HS-5 (cell line): ENCODE measurements around the gene PRRC1.

Source experiments
- DNase-seq: peaks from one replicate; pipeline ENCODE4 v3.0.0-alpha.2; 2012; ENCODE audit warnings: low read depth

The PRRC1 gene

DNA sequence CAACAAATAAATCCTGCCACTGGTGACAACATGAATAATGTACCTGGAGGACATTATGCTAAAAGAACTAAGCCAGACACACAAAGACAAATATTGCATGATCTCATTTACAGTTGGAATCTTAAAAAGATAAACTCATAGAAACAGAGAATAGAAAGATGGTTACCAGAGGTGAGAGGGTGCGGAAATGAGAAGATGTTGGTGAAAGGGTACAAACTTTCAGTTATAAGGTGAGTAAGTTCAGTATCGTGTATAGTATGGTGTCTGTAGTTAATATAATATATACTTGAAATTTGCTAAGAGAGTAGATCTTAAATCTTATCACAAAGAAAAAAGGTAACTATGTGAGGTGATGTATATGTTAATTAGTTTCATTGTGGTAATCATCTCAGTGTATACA, 63.3 kb downstream of the PRRC1 start:
- DNase-seq = no peak

DNA sequence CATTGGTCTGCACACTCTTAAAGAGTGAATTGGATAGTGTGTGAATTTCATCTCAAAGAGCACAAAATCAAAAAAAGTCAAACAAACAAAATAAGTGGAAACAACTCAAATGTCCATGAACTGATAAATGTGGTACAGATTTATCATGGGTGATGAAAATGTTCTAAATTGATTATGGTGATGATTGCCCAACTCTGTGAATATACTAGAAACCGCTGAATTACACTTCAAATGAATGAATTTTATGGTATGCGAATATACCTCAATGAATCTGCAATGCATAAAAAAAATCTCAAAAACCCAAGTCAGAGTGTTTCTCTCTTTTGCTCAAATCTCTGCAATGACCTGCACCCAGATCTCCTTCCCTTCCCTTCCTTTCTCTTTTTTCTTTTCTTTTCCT, 64.0 kb downstream of the PRRC1 start:
- DNase-seq = no peak

DNA sequence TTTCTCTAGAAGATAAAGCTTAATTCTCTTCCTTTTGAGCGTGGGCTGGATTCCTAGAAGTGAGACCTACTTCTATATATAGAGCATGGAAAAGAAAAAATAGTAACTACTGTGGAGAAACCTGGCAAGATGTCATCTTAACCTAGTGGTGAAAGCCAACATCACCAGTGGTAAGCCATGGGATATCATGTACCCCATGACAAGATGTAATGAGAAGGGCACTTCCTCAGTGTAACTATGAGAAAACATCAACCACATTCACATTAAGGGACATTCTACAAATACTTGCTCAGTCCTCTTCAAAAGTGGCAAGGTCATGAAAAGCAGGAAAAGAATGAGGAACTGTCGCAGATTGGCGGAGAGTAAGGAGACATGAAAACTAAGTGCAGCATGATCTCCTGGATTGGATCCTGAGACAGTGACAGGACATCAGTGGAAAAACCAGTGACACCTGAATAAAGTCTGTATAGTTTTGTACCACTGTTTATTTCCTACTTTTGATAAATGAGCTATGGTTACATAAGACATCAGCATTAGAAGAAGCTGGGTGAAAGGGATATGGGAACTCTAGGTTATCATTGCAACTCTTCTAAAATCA, 65.4 kb downstream of the PRRC1 start:
- DNase-seq = no peak

DNA sequence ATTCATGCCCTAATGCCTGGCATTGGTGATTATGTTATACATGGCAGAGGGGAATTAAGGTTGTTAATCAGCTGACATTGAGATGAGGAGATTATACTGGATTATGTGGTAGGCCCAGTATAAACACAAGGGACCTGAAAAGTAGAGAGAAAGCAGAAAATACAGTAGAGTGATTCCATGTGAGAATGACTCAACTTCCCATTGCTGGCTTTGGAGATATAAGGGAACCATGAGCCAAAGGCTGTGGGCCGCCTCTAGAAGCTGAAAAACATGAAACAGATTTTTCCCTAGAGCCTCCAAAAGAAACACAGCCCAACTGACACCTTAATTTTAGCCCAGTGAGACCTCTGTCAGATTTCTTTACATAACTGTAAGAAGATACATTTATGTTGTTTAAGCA, 66.4 kb downstream of the PRRC1 start:
- no peak for DNase-seq

DNA sequence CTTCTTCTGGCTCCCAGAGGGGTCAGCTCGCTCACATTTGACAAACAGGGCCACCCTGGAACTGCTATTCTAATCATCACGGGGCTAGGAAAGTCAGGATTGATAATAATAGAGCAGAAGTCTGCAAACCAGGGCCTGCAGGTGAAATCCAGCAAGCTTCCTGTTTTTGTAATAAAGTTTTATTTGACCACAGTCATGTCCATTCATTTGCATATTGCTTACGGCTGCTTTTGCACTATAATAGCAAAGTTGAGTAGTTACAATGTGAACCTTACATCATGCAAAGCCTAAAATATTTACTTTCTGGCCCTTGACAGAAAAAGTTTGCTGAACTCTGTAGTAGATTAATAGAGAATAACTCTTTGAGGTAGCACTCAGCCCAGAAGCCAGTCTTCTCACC, 68.2 kb downstream of the PRRC1 start:
- DNase-seq = no peak

DNA sequence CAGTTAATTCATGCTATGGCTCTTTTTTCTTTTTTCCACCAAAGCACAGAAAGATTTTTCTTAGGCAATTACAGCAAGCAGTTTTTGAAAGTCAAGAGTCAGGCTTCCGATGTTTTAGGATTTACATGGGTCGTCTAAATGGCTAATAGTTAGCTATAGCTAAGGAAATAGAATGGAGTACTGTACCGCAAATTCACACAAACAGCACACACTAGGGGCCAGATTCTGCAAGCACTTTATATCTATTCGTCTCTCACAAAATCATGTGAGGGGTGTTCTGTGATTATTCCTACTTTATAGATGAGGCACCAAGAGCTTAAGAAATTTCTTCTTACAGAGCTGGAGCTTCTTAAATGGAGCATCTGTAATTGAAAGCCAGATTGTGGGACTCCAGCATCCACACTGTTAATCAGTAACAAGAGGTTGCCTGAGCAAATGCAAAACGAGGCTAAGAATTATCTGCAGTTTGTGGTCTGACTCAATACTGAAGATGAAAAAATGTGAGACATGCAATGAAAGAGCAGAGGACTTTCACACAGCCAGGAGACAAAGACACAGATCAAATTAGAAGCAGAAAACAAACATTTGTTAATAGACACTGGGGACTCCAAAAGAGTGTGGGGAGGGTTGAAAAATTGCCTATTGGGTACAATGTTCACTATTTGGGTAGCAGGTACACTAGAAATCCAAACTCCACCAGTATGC, 68.8 kb downstream of the PRRC1 start:
- no peak for DNase-seq

DNA sequence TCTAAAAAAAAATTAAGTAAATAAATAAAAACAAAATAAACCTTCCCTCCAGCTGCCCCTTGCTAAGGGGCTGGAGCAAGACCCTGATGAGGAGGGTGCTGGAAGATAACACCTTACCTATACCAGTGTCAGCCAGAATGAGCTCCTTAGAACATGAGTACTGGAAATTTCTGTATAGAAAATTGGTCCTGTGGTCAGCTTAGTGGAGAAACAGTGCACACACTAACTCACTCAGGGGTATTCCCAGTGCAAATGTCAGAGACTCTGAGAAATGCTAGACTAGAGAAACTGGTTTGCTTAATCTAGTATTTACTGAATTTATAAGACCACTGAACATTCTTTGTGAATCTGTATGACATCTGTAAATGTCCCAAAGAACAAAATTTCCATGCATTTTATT, 69.4 kb downstream of the PRRC1 start:
- no peak for DNase-seq

DNA sequence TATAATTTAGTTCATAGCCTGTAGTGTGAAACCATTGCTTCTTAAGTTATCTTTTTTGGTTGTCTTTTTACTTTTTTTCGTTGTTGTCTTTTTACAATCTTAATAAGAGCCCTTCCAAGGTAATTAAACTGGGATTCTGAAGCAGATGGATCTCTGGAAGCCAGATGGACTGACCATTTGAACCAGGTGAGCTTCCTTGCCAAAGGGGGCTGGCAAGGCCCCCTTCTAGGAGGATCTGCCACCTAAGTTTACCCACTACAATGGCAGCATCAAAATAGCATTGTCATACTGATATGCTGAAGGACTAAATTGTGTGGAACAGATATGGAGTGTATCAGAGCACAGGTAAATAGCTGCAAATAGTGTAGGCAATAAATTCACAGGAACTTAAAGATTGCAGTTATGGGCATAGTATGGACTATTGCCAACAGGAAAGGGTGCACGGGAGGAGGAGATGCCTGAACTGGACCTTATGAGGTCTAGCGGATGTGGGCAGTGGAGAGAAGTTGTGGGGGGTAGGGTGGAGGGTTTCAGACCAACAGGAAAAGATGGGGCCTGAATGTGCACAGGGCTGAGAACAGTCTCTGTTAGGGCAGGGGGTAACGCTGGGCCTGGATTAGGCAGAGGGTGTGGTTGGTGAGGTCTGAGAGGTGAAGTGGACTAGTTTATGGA, 69.9 kb downstream of the PRRC1 start:
- no peak for DNase-seq

DNA sequence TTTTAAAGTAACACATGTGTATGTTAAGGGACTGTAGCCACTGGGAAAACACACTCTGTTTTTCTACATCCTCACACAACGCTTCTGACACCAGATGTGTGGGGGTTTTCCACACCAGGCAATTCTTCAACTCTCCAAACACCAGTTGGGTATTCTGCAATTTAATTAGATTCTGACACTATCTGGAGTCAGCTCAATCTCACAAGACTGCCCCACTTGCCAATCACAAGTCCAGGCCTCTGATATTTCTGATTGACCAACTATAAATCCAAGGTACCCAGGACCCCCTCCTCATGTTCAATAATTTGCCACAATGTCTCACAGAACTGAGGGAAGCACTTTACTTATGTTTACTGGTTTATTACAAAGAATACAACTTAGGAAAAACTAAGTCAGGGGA, 70.9 kb downstream of the PRRC1 start:
- DNase-seq = no peak

DNA sequence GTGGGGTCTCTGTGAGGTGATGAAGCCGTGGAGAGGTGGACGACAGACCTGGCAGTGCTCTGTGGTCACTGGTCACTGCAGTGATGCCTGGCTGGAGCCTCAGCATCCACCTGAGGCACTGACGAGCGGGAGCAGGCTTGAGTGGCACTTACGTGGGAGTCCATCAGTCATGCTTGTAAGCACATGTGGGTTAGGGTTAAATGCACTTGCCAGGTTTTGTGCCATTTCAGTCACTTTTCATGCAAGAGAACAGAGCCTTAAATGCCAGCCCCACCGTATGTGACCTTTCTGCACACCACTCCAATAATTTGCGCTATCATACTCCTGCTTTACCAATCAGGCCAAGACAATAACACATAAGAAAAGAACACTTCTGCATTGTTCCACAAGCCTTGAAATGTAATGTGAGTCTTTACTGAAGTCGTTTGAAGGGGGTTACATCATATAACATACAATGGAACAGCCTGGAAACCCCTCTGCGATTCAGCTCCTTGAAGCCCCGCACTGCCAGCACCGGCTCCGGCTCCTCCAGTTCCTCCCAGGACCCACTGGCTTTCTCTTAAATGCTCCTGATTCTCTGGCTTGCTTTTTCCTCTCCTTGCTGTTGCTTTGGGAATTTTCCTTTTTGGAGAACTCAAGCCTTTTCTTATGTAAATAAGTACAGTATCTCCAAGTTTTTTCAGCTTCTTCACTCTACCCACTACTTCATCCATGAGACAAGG, 72.0 kb downstream of the PRRC1 start:
- no peak for DNase-seq

DNA sequence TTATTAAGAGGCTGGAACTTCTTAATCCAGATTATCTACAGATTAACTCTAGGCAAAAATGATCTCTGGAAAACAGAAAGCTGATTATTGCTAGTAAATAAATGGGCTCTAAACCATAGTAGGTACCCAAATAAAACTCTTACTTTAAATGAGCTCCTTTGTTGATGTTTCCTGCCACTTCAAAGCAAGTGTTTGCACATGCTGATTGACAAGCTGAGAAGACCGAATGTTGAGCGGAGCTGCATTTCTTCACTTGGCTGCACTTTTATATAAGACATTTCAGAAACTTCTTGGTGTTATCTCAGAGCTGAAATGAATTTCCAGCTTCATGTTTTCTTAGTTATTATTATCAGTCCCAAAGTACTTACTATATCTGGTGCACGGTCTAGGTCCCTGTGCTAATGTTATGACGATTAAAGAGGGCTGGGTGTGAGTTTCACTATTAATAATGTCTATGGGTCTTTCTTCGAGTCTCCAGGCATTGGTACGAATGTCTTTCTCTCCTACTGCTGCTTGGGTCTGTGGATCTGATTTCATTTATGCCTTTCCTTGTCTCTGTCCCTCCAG, 72.8 kb downstream of the PRRC1 start:
- no peak for DNase-seq

DNA sequence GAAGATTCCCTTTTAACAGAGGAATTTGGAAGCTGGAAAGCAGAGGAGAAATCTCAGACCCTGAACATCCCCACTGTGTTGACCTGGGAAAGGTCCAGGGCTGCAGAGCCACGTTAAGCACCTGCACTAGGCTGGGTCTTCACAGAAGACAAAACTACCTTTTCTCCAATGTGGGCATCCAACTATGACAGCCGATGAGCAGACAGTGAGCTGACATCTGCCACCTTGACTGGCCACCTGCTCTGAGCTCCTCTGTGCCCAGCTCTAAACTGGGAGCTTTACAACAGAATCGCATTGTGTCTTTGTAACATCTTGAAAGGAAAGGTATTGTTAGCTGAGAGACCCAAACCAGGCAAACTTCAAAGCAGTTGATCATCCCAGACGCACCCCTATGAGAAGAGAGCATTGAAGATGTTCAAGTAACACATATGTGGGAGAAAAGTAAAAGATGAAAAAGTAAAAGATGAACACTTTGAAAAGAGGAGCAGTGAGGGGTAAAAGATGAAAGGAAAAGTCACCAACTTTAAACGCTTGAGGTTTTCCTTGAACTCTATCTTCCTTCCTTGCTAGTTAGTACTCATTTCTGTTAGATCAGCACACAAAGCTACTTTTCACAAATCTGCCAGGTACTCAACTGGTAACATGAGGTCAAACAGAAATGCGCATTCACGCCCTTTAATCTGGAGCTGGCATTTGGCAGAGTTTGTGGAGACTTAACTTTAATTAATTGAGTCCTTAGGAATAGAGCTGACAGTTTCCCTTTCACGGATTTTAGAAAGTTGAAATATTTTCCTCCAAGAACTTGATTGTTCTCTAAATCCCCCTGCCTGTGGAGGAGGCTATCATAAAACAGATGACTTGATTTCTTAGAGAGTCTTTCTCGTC, 78.3 kb downstream of the PRRC1 start:
- no peak for DNase-seq

DNA sequence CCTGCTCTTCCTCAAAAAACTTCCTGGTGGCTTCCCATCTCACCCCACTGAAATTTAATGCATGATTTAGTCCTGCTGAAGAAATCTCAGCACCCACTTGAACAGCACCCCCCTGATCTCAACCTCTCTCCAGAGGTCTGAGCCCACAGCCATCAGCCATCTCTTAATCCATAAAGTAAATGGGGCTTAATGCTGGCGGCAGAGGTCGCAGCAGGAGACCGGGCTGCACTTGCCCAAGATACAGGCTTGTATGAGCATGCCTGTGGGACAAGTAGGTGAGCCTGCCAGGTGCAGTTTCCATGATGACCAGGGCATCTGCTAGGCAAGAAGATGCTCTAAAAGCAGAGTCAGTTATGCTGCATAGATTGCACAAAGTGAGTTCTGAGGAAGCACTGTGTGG, 79.1 kb downstream of the PRRC1 start:
- DNase-seq = no peak

DNA sequence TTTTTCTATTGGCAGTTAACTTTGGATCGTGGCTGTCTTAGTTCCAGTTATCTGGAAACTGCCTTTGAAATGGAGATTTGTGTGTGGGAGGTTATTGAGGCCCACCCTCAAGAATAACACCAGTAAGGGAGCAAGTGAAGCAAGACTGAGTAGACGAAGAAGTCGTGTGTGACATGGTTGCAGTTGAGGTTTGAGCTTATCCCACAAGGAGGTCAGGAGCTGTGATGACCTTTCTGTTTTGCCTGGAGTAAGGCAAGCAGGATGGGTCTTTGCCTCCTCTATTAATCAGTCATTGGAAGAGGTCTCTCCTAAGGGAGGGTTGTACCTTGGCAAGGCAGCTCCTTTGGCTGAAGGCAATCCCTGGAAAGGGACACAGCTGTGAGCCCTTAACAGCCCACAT, 81.9 kb downstream of the PRRC1 start:
- DNase-seq = no peak

DNA sequence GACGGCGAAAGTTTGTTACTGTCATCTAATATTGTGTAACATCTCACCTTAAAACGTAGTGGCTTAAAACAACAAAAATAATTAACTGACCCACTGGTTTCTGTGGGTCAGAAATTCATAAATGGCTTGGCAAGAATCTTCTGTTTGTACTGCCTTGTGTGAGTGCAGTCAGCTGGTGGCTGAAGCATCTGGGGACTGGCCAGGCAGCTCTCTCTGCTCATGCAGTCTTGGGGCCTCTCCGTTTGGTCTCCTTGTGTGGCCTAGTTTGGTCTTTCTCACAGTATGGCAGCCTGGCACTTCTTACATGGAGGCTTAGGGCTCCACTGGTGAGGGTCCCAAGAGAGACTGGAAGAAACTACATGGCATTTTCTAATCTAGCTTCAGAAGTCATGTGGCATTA, 82.4 kb downstream of the PRRC1 start:
- DNase-seq = no peak

DNA sequence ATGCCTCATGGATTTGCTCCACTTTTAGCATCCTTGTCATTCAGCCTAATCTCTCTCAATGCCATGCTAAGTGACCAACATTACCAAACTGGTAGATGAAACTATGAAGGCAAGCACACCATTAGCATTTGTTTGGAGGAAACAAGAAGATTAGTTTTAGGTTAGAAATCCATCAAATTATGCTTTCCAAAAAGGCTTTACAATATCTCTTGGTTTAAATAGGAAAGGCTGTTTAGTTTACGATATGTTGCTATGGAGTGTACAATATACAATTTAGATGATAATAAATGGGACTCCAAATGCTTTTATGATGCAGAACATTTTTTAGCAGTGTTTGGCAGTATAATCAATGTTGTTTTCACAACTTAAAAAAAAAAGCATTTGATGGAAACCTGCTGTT, 83.7 kb downstream of the PRRC1 start:
- no peak for DNase-seq

DNA sequence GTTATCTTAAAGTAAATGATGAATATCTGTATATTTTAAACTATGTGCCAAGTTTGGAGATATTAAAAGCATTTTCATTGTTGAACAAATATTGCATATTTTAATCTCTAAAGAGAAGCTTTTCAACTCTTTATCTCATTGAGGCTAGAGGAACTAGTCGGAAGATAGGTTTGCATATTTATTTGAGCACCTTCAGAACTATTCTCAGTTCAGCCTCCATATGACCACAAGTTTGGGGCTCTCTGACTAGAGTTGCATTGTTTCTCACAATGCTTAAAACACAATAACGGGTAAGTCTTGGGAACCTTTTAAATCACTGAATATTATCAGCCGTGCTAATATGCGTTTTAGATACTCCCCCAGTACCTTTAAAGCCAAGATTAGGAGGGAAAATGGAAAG, 84.2 kb downstream of the PRRC1 start:
- DNase-seq = no peak

DNA sequence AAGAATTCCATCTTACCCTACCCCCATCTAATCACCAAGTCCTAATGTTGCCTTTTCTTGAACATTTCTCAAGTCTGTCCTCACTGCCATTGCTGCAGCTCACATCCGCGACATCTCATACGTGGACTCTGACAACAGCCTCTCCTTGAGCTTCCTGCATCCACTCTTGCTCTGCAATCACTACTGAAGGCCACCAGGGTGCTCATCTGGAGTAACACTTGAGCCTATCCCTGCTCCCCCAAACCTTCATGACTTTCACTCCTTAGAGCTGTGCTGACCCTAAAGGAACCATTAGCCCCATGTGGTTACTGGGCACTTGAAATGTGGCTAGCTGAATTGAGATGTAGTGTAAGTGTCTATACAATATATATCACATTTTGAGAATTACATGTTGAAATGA, 85.0 kb downstream of the PRRC1 start:
- no peak for DNase-seq

DNA sequence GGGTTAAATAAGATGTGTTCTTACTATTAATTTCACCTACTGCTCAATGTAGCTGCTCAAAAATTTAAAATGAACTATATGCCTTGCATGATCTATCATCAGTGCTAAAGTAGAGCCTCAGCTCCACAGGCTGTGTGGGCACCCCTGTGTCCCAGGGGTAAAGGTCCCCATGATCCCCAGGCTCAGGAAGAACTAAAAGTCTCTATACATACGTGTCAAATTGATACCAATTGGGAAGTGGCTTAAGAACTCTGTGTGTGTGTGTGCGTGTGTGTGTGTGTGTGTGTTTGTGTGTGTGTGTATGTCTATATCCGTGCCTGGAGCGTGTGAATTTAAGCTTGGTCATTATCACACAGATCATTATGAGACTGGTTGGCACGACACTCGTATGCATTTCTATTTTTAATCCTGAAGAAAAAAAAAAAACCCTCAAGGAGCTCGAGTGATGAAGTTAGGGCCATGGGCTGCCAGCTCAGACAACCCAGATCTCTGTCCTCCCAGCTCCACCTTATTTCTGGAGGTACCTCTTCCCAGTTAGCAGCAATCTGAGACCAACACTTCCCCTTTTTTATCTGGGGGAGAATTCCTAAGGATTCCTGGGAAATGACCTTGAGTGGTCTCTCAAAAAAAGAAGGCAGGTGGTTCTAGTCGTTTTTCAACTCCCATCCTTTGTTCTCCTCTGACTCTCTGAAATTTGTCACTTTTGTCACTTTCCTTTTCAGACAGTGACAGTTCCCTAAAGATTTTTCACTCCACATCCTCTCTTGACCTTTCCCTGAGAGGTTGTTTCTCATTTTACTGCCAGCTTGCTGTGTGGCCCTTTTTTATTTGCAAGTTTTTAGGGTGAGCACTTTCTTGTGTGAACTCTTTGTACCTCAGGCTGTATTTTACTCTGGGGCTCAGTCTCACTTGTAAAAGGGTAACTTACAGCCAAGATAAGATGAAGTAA, 85.7 kb downstream of the PRRC1 start:
- no peak for DNase-seq
